Mesothelial cell of epicardium (in vitro differentiated cells): ENCODE results near the gene RASSF1. TPM values are rescaled to one million over a fixed set of nuclear protein-coding genes. Genes with fewer than 3 reads are reported as not detected.

Source experiments
- DNase-seq, 2 experiments: peaks; one replicate each; pipeline ENCODE4 v3.0.0; 2021; ENCODE audit warnings: low spot score in 2 of 2; ENCODE audit not compliant: unreplicated experiment in 2 of 2
- H3K27ac Mint-ChIP-seq: 2 replicates; pipeline ENCODE4 v1.8.0; 2021; ENCODE audit warnings: mixed read lengths
- H3K27me3 Mint-ChIP-seq: 2 replicates; pipeline ENCODE4 v1.8.0; 2021; ENCODE audit warnings: low read depth, mixed read lengths
- H3K36me3 Mint-ChIP-seq: 2 replicates; pipeline ENCODE4 v1.8.0; 2021; ENCODE audit warnings: mixed read lengths
- H3K4me1 Mint-ChIP-seq: 2 replicates; pipeline ENCODE4 v1.8.0; 2021; ENCODE audit warnings: mixed read lengths
- H3K4me3 Mint-ChIP-seq: 2 replicates; pipeline ENCODE4 v1.8.0; 2021; ENCODE audit warnings: mild to moderate bottlenecking, moderate library complexity, mixed read lengths
- H3K9me3 Mint-ChIP-seq: 2 replicates; pipeline ENCODE4 v1.8.0; 2021; ENCODE audit warnings: mixed read lengths
- total RNA-seq: library from RNA; stranded (reverse); gene quantifications from 3 replicates; pipeline ENCODE4 v1.2.1, GENCODE V29; 2021
- TF ChIP-seq, protein P1 (sequence below): fragments of 200-600 bp; sonication (generic); IDR thresholded peaks from one replicate; pipeline ENCODE4 v1.5.0; 2021; ENCODE audit warnings: antibody characterized with exemption; ENCODE audit not compliant: unreplicated experiment

The RASSF1 gene
- total RNA-seq, 1 donor from 2014 or later = 15.4 TPM

GRCh38 chr3:50383750-50384149 is 43.1 kb upstream of the RASSF1 start:
- peaks cover 19% of the 10 kb centered on the region for H3K4me1 Mint-ChIP-seq
- peaks cover 4% of the 10 kb centered on the region for H3K27me3 Mint-ChIP-seq
- H3K9me3 Mint-ChIP-seq = no peaks in the 10 kb centered on the region
- H3K4me3 Mint-ChIP-seq = no peak overlapping the region
- TF ChIP-seq, protein P1, sequence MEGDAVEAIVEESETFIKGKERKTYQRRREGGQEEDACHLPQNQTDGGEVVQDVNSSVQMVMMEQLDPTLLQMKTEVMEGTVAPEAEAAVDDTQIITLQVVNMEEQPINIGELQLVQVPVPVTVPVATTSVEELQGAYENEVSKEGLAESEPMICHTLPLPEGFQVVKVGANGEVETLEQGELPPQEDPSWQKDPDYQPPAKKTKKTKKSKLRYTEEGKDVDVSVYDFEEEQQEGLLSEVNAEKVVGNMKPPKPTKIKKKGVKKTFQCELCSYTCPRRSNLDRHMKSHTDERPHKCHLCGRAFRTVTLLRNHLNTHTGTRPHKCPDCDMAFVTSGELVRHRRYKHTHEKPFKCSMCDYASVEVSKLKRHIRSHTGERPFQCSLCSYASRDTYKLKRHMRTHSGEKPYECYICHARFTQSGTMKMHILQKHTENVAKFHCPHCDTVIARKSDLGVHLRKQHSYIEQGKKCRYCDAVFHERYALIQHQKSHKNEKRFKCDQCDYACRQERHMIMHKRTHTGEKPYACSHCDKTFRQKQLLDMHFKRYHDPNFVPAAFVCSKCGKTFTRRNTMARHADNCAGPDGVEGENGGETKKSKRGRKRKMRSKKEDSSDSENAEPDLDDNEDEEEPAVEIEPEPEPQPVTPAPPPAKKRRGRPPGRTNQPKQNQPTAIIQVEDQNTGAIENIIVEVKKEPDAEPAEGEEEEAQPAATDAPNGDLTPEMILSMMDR = no peak
- DNase-seq = no peak
- no peaks in the 10 kb centered on the region for H3K36me3 Mint-ChIP-seq
- no peak overlapping the region for H3K27ac Mint-ChIP-seq

DNA sequence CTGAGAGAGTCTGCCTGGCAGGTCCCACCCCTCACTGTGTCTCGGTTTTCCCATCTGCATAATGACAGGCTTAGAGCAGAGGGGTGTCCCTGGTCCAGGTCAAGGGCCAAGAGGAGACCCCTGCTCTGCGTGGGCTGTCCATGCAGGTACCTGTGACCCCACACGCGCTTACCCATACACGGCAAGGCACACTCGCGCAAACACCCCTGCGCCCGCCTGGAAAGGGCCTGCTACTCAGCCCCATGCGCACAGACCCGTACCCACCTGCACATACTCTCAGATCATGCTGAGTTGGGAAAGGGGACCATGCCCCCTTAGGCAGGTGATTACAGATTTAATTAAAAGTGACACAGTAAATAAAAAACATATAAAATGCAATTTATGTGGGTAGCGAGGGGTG is 42.1 kb upstream of the RASSF1 start:
- DNase-seq = no peak
- H3K27me3 Mint-ChIP-seq = peaks cover 7% of the 10 kb centered on the region
- no peaks in the 10 kb centered on the region for H3K9me3 Mint-ChIP-seq
- no peaks in the 10 kb centered on the region for H3K36me3 Mint-ChIP-seq
- peaks cover 19% of the 10 kb centered on the region for H3K4me1 Mint-ChIP-seq
- TF ChIP-seq, protein P1 = no peak
- no peak overlapping the region for H3K27ac Mint-ChIP-seq
- no peak overlapping the region for H3K4me3 Mint-ChIP-seq

GRCh38 chr3:50381383-50381782 is 40.7 kb upstream of the RASSF1 start:
- TF ChIP-seq, protein P1 = no peak
- Mint-ChIP-seq H3K27me3 (peaks cover 7% of the 10 kb centered on the region), H3K9me3 (no peaks in the 10 kb centered on the region)

DNA sequence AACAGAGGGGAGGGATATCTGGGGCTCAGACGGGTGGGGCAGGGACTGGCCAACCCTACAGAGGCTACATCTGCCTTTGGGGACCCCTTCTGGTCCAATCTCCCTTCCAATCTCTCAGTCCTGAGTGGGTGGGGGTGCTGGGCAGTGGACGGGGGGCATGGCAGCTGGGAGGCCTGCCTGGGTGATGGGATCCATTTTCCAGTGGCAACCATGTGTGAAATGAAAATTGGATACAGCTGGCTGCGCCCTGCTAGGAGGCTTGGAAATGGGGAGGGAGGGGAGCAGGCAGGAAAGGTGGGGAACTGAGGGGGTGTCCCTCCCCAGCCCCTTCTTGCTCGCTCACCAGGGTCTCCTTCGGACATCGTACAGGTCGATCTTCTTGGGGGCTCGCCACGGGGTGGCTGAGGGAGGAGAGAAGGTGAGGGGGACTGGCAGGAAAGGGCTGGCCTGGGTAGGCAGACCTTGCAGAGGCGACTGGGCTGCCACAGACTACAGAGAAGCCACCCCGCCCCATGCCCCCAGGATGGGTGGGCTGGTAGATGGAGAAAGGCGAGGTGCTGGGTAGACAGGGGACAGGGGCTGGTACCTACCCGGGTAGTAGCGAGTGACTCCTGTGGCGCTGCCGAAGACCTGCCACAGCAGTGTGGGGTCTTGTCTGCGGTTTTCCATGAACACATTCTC is 39.9 kb upstream of the RASSF1 start:
- H3K36me3 Mint-ChIP-seq = no peaks in the 10 kb centered on the region
- TF ChIP-seq, protein P1 = no peak
- no peak overlapping the region for H3K27ac Mint-ChIP-seq
- peaks cover 7% of the 10 kb centered on the region for H3K27me3 Mint-ChIP-seq
- H3K4me1 Mint-ChIP-seq = peaks cover 19% of the 10 kb centered on the region
- no peaks in the 10 kb centered on the region for H3K9me3 Mint-ChIP-seq
- DNase-seq = no peak
- no peak overlapping the region for H3K4me3 Mint-ChIP-seq

More at GRCh38 chr3:50381383-50381782, 40.7 kb upstream of the RASSF1 start:
- Mint-ChIP-seq H3K4me1 (peaks cover 19% of the 10 kb centered on the region), H3K27ac (no peak overlapping the region), H3K36me3 (no peaks in the 10 kb centered on the region), H3K4me3 (no peak overlapping the region)
- no peak for DNase-seq

GRCh38 chr3:50378757-50379156 is 38.1 kb upstream of the RASSF1 start:
- TF ChIP-seq, protein P1 = no peak
- no peaks in the 10 kb centered on the region for H3K9me3 Mint-ChIP-seq
- H3K27ac Mint-ChIP-seq = no peak overlapping the region
- no peak for DNase-seq
- no peaks in the 10 kb centered on the region for H3K36me3 Mint-ChIP-seq
- H3K27me3 Mint-ChIP-seq = peaks cover 6% of the 10 kb centered on the region
- H3K4me3 Mint-ChIP-seq = no peak overlapping the region
- peaks cover 24% of the 10 kb centered on the region for H3K4me1 Mint-ChIP-seq
